OCI-M2 (cell line): ENCODE results near the gene MAGEB17.
"Not testable (repeated sequence)": the region's sequence is repeated elsewhere in the genome, so short reads cannot be mapped to it uniquely, and the experiment has no call there.

Experiments
- DNase-seq: peaks from one replicate; lab custom pipeline; 2025; ENCODE audit not compliant: unreplicated experiment; lab: John Stamatoyannopoulos, UW

MAGEB17 gene

GRCh38 chrX:16155581-16156096, 11.6 kb upstream of the MAGEB17 start:
- no peak for DNase-seq

- no peak for DNase-seq
Observed at GRCh38 chrX:16156692-16157331, 10.5 kb upstream of the MAGEB17 start.

DNA sequence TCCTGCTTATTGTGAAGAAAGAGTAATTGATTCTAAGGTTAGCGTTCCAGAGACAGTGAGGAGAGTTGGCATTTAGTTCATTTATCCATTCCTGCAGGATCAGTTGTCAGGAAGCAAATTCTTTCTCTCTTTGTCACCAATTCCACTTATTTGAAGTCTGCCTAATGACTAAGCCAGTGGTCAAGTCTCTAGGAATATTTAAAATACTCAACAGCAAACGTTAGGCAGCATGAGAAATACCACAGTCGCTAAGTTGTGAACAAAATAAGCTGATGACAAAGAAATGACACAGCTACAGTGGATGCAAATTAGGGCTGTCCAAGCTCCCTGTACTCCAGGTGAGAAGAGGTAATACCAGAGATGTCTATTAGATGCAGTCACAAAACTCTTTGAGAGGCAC, 6.6 kb upstream of the MAGEB17 start:
- DNase-seq = no peak

- DNase-seq = not testable (repeated sequence)
Observed at GRCh38 chrX:16161173-16161572, 6.1 kb upstream of the MAGEB17 start.

- DNase-seq = no peak
Observed at GRCh38 chrX:16162391-16162790, 4.9 kb upstream of the MAGEB17 start.

GRCh38 chrX:16164748-16165147, 2.5 kb upstream of the MAGEB17 start:
- no peak for DNase-seq

- no peak for DNase-seq
Observed at GRCh38 chrX:16171039-16171438, 3.8 kb downstream of the MAGEB17 start.

GRCh38 chrX:16171944-16172343, 4.7 kb downstream of the MAGEB17 start:
- no peak for DNase-seq

GRCh38 chrX:16172391-16172790, 5.1 kb downstream of the MAGEB17 start:
- no peak for DNase-seq

DNA sequence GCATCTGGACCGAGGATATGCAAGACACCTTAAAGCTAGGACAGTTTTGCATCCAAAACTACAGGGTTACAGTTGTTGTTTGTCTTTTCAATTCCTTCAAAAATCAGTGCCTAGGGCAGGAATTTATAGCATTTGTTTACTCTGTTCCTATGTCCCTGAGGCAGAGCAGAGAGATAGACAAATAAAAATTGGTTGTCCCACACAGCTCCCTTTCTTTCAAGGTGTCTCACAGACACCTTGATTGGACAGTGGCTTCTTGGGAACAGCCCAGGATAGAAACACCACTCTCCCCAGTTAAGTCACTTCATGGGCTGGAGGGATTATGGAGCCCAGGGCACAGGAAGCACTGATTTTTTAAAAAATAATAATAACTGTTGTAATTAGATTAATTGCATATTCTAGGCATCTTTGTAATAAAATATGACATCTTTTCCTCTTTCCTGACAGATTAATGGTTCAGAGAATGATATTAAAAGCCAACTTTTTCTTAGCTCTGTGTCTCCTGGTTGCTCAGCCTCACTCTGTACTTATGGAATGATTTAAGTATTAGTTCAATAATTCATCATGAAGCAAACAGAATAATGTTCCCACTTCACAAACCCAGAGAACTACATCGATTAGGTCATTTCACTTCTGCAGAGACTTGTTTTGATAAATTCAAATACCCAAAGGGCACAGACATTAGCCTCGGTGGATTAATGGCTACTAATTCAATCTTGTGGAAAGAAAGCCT, 8.2 kb downstream of the MAGEB17 start:
- DNase-seq = no peak

- DNase-seq = no peak
Observed at GRCh38 chrX:16177260-16177659, 10.0 kb downstream of the MAGEB17 start.

- DNase-seq = not testable (repeated sequence)
Observed at GRCh38 chrX:16183843-16184242, 16.6 kb downstream of the MAGEB17 start.

DNA sequence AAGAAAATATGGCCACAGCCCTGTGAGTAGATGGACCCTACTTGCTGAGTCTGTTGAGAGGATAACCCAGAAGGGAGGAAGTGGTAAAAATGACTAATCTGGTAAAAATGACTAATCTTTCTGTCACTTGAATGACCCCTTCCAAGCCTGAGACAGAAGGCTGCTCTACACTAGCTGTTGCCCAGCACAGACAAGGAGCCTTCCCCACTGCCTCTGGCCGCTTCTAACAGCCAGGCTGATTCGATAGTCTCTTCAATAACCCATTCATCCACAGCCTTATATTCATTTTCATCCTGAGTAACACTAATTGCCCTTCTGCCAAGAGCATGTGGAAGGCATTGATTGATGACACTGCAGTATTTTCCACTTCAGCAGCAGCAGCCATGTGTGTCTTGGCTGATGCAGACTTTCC, 18.4 kb downstream of the MAGEB17 start:
- DNase-seq = no peak

GRCh38 chrX:16186380-16187007, 19.2 kb downstream of the MAGEB17 start:
- no peak for DNase-seq

GRCh38 chrX:16187024-16187760, 19.9 kb downstream of the MAGEB17 start:
- DNase-seq = no peak

DNA sequence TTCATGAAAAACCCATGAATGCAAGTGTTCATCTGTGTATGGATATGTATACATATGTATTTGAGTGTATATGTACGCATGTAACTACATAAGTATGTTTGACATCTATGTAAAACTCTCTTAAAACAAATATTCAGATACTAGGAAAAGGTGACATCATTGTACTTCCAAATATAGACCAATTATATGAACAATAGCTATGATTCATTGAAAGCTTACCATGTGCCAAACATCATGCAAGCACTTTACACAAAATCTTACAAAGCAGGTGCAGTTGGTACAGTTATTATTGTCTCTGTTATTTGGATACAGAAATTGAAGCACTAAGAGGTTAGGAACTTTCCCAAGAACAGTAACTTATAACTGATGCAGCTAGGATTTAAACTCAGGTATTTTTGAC, 21.4 kb downstream of the MAGEB17 start:
- DNase-seq = no peak

GRCh38 chrX:16191605-16192004, 24.3 kb downstream of the MAGEB17 start:
- no peak for DNase-seq

DNA sequence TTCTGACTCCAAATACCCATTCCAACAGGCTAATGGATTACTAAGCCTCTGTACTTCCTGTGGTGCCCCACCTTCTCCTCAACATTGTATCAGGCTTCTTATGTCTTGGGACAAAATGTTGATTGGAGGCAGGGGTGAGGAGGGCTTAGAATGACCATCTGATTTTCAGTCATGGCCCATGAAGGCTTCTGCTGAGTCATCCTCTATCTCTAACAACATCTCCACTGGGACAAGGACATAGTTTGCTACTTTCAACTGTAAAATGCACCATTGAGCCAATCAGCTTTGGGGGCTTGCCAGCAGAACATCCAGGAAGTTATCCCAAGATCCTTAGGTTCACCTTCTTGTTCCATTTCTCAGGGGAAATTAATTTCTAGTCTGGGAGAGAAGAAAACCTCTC, 29.5 kb downstream of the MAGEB17 start:
- DNase-seq = no peak

DNA sequence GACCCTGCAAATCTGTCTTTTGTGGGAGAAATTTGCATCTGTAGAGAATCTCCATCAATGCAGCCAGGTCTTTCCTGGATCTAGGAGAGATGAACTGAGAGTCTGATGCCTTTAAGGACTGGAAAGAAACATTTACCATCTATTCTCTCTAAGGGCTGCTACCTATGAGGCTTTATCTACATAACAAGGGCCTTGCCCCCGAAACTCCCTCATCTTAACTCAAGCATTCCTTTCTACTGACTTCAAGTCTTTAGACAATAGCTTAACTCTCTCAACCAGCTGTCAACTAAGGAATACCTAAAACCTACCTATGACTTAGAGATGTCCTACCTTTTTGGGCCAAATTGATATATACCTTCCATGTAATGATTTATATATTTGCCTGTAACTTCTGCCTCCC, 32.1 kb downstream of the MAGEB17 start:
- DNase-seq = no peak

DNA sequence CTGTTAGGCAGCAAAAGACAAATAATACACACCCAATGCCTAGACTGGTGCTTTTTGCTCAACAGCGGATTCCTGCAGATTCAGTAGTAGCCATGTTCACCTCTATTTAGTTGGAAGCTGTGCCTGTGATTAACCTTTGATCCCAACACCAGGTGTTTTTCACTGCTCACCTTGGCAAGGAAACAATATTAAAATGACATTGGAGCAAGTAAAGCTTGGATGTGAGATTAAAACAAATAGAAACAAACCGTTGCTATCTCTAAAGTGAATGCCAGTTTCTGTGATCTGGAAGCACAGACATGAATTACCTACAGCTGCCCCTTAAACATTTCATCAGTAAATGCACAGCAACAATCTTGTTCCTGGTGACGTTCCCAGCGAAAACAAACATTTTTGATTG, 35.7 kb downstream of the MAGEB17 start:
- no peak for DNase-seq

GRCh38 chrX:16204538-16204937, 37.3 kb downstream of the MAGEB17 start:
- DNase-seq = no peak
